GM21786 (cell line): ENCODE measurements around the gene HNRNPU.

Experiments used
- ATAC-seq: cut with Tn5 transposase; IDR thresholded peaks from one replicate; pipeline ENCODE4 v1.9.1; 2021; ENCODE audit not compliant: unreplicated experiment

The HNRNPU gene

DNA sequence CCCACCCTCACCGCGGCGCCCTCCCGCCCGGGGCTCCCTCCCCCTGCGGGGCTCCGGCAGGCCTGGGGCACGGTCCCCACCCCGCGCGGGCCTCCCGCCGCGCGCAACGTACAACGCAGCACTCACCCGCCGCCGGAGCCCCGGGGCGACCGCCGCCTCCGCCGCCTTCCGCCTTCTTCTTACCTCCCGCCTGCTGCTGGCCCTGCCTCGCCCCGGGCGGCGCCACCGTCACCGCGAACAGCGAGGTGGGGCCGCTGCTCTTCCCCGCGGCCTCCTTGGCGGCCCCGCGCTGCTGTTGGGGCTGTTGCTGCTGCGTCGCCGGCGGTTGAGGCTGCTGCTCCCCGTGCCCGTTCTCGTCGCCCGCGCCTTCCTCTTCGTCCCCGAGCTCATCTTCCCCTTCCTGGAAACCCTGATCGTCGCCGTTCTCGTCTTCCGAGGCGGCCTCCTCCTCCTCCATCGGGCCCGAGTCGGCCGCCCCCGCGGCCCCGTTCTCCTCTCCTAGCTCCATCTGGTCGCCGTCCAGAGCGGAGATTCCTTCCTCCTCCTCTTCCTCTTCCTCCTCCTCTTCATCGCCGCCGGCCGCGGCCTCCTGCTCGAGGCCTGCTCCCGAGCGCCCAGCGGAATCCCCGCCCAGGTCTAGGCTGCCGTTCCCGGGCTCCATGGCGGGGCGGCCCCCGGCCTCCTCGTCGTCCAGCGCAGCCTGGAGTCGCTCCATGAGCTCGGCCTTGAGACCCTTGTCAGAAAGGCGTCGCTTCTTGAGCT lies 671 bp downstream of the HNRNPU start:
- peak; percentile 2 for ATAC-seq

DNA sequence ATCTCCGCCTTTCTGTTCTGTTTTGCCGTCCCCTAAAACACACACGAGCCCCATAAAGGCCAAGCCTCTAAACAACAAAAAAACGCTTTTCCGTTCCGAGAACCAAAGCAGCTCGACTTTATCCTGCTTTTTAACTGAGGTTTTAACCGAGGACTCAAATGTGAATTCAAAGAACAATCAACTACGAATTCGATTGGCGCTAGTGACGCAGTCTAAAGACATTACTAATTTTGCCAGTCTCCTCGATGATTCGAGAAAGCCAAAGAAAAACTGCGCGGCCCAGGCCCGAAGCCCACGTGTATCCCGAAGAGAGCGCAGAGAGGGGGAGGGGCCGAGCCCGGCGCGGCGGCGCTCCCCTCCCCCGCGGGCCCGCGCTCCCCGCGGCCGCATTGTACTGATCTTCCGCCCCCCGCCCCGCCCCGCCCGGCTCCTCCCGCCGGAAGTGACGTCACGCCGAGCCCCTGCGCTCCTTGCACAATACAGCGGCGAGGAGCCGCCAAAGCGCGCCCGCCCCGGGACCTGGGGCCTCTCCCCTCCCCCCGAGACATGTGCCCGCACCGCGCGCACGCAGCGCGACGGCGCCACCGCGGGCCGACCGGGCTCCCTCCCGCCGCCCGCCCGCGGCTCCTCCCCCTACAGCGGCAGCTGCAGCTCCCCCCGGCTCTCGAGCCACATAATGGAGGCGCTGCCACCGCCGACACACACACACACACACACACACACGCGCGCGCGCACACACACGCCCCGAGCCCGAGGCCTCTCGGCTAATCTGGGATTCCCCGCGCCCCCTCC lies 1.4 kb downstream of the HNRNPU start:
- peak; percentile 59 for ATAC-seq

DNA sequence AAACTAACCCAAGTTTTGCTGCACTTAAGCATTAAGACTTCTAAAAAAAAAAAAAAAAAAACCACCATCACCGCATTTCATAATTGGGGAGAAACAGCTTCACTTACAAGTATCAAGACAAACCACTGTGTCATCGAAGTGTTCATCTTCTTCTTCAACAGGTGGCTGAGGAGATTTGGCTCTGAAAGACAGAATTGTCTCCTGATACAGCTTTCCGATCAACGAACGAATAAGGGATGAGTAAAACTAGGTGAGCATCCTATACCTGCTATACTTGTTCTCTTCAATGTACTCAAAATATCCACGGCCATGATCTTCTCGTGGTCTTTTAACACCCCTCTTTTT lies 2.0 kb downstream of the HNRNPU start:
- no peak for ATAC-seq

DNA sequence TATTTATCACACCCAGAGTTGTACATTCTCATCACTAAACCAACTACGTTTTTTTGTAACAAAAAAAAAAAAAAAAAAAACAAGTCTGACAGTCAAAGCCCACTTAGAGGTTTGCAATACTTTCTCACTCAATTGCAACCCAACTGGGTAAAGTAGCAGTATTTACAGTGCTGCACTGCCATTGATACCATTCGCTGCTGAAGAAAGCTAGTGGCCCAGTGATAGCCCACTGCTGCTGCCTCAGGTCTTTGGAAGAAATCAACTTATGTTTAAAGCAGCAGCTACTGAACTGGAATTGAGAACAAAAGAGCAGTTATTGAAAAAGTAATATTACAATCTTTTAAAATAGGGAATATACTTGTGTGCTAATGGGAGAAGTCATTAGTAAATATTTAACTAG lies 2.7 kb downstream of the HNRNPU start:
- ATAC-seq = no peak

DNA sequence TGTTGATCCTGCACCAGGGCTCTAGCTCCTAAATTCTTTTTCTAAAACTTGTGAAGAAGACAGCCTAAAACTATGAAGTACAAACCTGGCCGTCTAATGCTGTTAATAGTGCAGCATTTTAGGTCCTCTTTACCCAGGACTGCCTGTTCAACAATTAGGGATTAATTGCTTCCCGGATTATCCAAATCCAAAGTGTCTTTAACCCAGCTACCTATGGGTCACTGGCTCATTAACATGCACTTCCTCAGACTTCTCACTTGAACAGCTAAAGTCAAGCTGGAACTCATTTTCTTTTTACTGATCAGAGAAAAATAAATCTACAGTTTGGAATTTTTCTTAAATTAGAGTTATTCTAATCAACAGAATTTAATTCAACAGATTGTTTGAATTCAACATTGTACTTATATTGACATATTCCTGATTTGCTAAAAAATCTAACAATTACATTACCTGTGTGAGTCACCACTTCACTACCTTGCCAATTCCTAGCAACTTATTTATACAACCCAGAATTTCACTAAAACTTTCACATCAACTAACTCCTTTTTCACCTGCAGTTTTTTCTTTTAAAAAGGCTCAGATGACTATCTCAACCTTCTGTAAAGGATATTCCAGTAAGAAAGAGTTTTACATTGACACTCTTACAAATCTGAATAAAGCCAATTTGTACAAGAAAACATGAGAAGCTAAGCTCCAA lies 3.3 kb downstream of the HNRNPU start:
- no peak for ATAC-seq

DNA sequence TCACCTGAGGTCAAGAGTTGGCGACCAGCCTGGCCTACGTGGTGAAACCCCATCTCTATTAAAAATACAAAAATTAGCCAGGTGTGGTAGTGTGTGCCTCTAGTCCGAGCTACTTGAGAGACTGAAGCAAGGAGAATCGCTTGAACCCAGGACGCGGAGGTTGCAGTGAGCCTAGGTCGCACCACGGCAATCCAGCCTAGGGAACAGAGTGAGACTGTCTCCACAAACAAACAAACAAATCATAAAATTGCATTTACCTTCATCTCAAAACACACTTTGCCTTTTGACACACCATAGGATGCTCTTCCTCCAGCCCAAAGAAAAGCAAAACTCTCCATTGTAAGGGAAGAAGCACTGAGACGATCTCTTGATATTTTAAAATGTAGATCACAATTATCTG lies 4.3 kb downstream of the HNRNPU start:
- no peak for ATAC-seq

DNA sequence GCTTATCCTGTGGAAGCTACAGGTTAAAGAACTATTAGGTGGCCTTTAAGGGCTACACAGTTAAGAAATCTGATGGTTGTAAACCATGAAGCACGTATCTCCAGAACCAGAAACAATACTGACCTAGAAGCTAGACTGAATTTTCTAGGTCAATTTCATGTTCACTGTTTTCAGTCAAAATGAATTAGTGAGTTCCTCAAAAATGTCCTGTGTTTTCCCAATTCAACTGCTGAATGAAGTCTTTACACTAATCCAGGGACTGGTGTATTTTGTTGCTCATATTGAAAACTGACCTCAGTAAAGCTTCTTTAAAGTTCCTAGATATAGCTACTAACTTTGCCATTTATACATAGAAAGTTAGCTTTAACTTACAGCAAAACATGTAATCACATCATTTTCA lies 6.0 kb downstream of the HNRNPU start:
- ATAC-seq = no peak

DNA sequence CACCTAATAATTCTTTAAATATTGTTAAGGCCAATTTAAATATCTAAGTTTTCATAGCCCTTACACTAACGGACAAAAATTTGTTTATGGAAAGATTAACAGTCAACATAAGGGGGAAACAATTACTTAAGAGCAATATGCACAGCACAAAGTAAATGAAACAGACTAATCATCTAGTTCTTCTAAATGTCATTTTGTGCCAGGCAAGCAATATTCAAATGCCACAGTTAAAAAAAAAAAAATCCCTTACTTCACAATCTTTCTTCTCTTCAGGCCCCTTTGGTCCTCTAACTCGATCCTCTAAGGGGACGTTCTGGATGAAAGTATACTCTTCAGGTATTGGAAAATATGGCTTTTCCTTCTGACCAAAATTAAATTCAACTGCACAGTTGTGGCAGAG lies 6.6 kb downstream of the HNRNPU start:
- ATAC-seq = no peak

DNA sequence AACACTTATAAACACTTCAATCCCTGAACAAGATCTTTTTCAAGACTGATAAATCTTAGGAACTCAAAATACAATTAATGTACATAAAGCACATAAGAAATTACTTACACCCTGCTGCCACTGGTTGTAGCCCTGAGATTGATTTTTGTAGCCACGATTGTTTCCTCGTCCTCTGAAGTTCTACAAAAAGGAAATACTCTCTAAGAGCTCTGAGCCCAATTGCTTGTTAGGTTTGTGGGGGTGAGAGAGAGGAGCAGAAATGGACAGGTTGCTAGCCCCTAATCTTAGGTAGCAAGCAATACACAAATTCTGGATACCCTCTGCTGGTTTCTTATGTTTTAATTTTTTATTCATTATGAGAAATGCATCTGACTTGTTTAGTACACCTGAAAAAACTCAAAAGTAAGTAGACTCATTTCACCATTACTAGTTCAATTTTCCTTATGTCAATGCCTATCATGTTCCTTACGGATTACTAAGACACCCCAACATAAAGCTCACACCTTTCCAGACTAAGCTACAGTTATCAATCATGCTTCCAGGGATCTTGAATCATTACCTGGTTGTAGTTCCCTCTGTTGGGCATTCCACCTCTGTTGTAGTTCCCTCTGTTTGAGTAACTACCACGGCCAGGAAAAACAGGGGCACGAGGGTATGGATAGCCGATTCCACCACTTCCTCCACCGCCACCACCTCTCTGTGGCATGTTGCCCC lies 9.3 kb downstream of the HNRNPU start:
- no peak for ATAC-seq

DNA sequence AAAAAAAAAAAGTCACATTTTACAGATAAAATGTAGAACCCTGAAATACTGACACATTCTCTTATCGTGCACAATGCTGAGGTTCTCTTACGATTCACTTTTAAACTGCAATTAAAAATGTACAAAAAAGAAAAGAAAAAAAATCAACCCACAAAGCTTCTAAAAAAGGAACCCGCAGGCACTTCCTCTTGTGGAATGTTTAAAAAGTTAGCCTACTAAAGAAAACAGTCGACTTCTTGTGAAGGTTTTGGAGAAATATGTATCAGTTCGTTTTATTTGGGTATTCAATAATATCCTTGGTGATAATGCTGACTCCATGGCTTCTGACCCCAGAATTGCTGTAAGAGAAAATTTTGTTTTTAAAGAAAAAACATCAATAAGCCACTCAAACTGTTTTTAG lies 10.2 kb downstream of the HNRNPU start:
- no peak for ATAC-seq

DNA sequence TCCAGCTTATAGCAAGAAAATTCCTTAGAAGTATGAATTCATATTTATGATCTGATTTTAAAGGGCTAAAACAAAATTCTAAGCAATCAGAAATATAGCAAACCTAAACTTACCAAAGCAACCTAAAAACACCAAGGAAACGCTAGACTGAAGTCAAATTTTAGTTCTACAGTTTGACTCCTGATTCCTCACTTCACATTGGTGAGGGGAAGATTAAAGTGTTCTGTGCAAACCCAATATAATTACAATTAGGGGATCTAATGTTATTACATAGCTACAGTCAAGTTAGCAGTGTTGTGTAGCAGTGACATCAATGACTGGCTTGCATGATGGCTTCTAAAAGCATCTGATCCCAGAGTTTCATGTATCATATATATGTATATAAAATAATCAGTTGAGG lies 11.6 kb downstream of the HNRNPU start:
- no peak for ATAC-seq

DNA sequence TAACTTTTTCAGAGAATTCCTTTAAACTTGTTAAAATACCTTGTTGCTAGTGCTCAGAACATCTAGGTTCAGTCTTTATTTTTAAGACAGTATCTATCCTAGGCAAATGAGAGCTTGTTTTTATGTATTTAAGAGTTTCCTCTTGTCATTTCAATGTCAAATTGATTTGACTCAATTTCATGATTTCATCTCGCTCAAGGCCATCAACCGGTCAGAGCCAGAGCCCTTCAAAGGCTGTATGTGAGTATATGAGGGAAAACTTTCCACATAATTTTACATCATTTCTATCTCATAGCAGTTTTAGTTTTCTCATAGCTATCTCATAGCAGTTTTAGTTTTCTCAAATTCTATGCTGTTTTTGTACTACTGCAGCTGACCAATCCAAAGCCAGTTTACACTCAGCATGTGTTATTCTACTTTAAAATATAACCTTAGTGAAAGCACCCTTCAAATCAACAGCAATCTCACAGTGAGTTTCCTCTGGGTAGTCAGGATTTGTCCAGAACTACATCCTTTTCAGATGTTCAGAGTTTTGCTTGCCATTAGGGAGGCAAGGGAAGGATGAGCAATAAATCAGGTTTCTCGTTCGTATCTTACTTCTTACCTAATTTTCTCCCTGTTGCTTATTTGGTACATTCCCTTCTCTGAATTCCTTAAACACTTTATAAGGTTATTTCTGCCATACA lies 12.7 kb downstream of the HNRNPU start:
- no peak for ATAC-seq

DNA sequence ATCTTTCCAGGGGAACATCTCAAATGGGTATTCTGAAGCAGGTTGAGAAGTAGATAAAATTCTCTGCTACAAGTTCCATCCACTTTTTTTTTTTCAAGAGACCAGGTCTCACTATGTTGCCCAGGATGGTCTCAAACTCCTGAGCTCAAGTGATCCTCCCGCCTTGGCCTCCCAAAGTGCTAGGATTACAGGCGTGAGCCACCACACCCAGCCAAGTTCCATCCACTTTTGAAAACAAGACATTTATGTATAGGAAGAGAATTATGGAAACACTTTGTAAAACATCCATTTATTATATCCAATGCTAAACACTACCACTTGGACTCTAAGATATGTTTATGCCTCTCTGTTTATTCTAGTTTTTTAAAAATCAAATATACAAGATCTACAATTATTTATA lies 13.4 kb downstream of the HNRNPU start:
- no peak for ATAC-seq

DNA sequence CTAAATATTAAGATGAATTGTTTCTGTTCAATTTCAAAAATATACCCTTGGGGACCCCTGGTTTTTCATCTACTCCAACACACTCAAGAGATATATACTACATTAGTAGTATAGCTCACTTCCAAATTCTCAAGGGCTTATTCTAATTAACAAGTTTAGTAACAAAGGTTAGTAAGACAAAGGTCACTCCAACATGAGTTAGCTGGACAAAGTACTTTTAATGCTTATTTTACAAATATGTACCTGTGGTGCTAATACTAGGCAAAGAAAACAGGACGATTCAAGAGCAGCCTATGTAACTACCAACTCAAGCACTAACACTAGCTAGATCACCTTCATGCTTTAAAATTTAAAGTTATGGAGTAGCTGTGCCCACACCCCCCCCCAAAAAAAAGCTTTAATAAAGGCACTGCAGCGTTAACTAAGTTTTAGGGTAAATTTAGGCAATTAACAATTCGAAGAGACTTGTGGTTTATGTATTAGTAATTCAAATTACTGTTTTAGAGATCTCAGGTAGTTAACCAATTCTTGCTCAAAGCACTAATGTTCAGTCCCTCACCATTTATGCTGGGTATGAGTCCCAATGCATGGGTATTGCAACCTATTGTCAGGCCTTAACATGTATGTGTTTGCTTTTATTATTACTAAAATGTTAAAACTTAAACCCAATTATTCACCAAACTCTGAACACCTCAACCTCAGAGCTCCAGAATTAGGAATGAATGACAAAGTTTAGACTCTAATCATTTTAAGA lies 14.1 kb downstream of the HNRNPU start:
- no peak for ATAC-seq

DNA sequence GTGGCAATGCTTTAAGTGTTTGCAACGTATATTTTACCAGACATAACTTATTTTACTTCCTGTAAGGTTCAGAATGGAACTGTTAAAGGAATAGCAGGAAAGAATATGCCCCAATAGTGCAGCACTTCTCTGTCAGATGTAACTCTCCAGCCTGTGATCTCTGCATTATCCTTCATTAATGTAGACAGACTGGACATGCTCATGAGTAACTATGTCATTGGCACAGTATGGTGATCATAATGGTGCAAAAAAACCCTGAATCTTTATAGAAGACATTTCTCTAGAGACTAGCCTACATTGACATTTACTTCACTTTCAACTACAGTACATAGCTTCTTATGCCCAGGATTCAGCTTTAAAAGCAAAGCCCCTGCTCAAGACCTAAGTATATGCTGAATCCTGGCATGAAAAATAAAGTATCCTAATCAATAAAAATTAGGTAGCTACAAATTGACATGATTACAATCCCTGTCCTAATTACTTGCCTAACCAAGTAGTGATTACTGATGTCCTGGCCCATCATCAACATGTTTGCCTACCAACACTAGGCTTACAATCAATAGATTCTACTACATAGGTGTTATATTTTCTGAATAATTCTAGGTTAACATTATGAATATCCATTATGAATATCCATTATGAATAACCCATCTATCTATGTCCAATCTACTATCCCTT lies 15.0 kb downstream of the HNRNPU start:
- no peak for ATAC-seq

DNA sequence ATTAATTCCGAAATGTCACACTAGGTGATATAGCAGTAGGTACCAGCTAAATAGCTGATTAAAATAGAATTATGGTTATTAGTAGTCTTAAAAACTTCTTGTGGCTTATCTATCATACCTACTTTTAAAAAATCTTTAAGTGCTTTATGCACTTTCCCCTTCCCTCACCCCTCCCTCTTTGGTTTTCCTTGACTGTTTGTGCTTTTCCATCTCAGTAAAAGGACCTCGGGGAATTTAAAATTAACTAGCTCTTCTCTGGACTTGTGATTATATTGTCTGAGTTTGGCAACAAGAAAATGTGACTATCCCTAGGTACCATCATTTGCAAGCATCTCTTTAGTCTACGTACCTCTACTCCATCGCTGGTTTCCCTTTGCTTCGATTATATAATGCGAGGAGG lies 17.7 kb downstream of the HNRNPU start:
- ATAC-seq = no peak

DNA sequence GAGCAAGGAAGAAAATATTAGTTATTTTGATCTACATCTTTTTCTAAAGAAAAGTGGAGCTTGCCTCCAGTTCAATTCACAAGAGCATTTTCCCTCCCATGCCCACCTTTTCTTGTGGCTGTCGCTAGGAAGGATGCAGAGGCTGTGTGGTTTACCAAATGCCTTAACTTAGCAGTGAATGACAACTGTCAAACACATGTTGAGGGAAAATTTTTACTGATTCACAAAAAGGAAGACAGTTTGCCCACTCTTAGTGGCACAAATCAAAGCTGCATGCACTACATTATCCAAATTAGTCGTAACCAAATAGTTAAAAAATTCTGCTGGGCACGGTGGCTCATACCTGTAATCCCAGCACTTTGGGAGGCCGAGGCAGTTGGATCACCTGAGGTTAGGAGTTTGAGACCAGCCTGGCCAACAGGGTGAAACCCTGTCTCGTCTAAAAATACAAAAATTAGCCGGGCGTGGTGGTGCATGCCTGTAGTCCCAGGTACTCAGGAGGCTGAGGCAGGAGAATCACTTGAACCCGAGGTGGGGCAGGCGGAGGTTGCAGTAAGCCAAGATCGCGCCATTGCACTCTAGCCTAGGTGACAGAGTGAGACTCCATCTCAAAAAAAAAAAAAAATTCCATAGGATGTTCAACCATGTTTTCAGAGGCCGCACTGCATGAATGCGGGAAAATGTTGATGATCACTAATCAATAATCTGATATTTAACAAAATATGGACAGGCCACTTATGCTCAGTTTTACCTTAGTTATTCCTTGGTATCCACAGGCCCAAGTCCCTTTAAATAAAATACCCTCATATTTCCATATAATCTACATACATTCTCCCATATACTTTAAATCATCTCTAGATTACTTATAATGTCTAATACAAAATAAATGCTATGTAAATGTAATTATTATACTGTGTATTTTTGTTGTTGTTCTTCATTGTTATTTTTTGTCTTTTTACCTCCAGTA lies 19.9 kb downstream of the HNRNPU start:
- no peak for ATAC-seq
